Astrocyte (in vitro differentiated cells and primary cell): ENCODE results near the gene GAPVD1. TPM values are rescaled to one million over a fixed set of nuclear protein-coding genes. Genes with fewer than 3 reads are reported as not detected.
"Not testable (repeated sequence)": the region's sequence is repeated elsewhere in the genome, so short reads cannot be mapped to it uniquely, and the experiment has no call there.

Experiments used
- DNase-seq: peaks from one replicate; pipeline ENCODE4 v3.0.0-alpha.2; 2010; ENCODE audit warnings: low read depth
- FAIRE-seq: peaks from 2 replicates; lab custom pipeline; 2011; peaks lifted over from hg19 to GRCh38; lab: Jason Lieb, UNC
- H2AFZ ChIP-seq: 2 replicates; pipeline ENCODE4 v1.6.0; 2012; ENCODE audit warnings: low read depth, low read length, inconsistent platforms
- H3K27ac ChIP-seq: 2 replicates; pipeline ENCODE4 v1.5.1; 2011; ENCODE audit warnings: low read depth, low read length, inconsistent platforms
- H3K27me3 ChIP-seq: 2 replicates; pipeline ENCODE4 v1.6.0; 2011; ENCODE audit warnings: low read length, inconsistent platforms; ENCODE audit not compliant: insufficient read depth
- H3K36me3 ChIP-seq: 2 replicates; pipeline ENCODE4 v1.5.1; 2011; ENCODE audit warnings: low read length, inconsistent platforms; ENCODE audit not compliant: insufficient read depth
- H3K4me1 ChIP-seq: 2 replicates; pipeline ENCODE4 v1.5.1; 2011; ENCODE audit warnings: low read length, inconsistent platforms; ENCODE audit not compliant: insufficient read depth
- H3K4me2 ChIP-seq: 2 replicates; pipeline ENCODE4 v1.6.0; 2012; ENCODE audit warnings: low read length, inconsistent platforms
- H3K4me3 ChIP-seq: 2 replicates; pipeline ENCODE4 v1.5.1; 2011; ENCODE audit warnings: low read depth, mild to moderate bottlenecking, low read length, inconsistent platforms; ENCODE audit not compliant: insufficient read depth
- H3K79me2 ChIP-seq: 2 replicates; pipeline ENCODE4 v1.6.0; 2012; ENCODE audit warnings: mild to moderate bottlenecking, low read length, inconsistent platforms; ENCODE audit not compliant: insufficient read depth
- H3K9ac ChIP-seq: 2 replicates; pipeline ENCODE4 v1.6.0; 2012; ENCODE audit warnings: mild to moderate bottlenecking, low read length, inconsistent platforms
- H3K9me3 ChIP-seq: 2 replicates; pipeline ENCODE4 v1.5.1; 2012; ENCODE audit warnings: low read depth, mild to moderate bottlenecking, low read length, inconsistent platforms; ENCODE audit not compliant: insufficient read depth
- H4K20me1 ChIP-seq: 2 replicates; pipeline ENCODE4 v1.6.0; 2012; ENCODE audit warnings: low read length, inconsistent platforms; ENCODE audit not compliant: insufficient read depth
- H3K27ac Mint-ChIP-seq: one replicate; pipeline ENCODE4 v1.8.0; 2021; ENCODE audit warnings: mild to moderate bottlenecking, mixed read lengths; ENCODE audit not compliant: unreplicated experiment
- H3K27me3 Mint-ChIP-seq: one replicate; pipeline ENCODE4 v1.8.0; 2021; ENCODE audit warnings: low read depth, mixed read lengths; ENCODE audit not compliant: unreplicated experiment
- H3K36me3 Mint-ChIP-seq: one replicate; pipeline ENCODE4 v1.8.0; 2021; ENCODE audit warnings: low read depth, mixed read lengths; ENCODE audit not compliant: unreplicated experiment
- H3K4me1 Mint-ChIP-seq: one replicate; pipeline ENCODE4 v1.8.0; 2021; ENCODE audit warnings: low read depth, mixed read lengths; ENCODE audit not compliant: unreplicated experiment
- H3K4me3 Mint-ChIP-seq: one replicate; pipeline ENCODE4 v1.8.0; 2021; ENCODE audit warnings: mild to moderate bottlenecking, moderate library complexity, mixed read lengths; ENCODE audit not compliant: unreplicated experiment
- H3K9me3 Mint-ChIP-seq: one replicate; pipeline ENCODE4 v1.8.0; 2021; ENCODE audit warnings: mild to moderate bottlenecking, mixed read lengths; ENCODE audit not compliant: unreplicated experiment
- EZH2 ChIP-seq: IDR thresholded peaks from 2 replicates; pipeline ENCODE4 v1.6.1; 2012; ENCODE audit warnings: mild to moderate bottlenecking, low read length, inconsistent platforms; ENCODE audit not compliant: insufficient read depth
- total RNA-seq: library from RNA; stranded (reverse); gene quantifications from 2 replicates; pipeline ENCODE4 v1.2.1, GENCODE V29; 2021
- TF ChIP-seq, protein P1 (sequence below): IDR thresholded peaks from 2 replicates; pipeline ENCODE4 v1.5.1; 2011; ENCODE audit warnings: low read depth, mild to moderate bottlenecking, inconsistent platforms, low read length, moderate library complexity; ENCODE audit not compliant: insufficient read depth

Gene GAPVD1
- total RNA-seq, 1 donor from 2014 or later: 54.4 TPM

DNA sequence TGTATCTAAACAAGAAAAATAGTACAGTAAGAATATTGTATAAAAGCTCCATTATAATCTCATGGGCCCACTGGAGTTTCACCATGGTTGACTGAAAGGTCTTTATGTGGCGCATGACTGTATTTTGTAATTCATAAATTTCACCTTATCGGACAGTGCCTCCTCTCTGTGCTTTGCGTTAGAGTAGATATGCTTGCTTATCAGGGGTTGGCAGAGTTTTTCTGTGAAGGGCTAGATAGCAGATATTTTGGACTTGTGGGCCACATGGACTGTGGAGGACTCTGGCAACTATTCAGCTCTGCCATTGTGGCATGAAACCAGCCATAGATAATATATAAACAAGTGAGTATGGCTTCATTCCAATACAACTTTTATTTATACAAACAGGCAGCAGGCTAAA lies 23.2 kb downstream of the GAPVD1 start:
- H3K4me1 Mint-ChIP-seq: no peaks in the 10 kb centered on the region
- no peak overlapping the region for H3K9ac ChIP-seq
- H3K4me2 ChIP-seq: no peak overlapping the region
- H3K36me3 ChIP-seq: no peaks in the 10 kb centered on the region
- TF ChIP-seq EZH2: no peak
- TF ChIP-seq, protein P1, sequence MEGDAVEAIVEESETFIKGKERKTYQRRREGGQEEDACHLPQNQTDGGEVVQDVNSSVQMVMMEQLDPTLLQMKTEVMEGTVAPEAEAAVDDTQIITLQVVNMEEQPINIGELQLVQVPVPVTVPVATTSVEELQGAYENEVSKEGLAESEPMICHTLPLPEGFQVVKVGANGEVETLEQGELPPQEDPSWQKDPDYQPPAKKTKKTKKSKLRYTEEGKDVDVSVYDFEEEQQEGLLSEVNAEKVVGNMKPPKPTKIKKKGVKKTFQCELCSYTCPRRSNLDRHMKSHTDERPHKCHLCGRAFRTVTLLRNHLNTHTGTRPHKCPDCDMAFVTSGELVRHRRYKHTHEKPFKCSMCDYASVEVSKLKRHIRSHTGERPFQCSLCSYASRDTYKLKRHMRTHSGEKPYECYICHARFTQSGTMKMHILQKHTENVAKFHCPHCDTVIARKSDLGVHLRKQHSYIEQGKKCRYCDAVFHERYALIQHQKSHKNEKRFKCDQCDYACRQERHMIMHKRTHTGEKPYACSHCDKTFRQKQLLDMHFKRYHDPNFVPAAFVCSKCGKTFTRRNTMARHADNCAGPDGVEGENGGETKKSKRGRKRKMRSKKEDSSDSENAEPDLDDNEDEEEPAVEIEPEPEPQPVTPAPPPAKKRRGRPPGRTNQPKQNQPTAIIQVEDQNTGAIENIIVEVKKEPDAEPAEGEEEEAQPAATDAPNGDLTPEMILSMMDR: no peak
- H3K4me3 ChIP-seq: no peak overlapping the region
- H3K27ac Mint-ChIP-seq: no peak overlapping the region
- H3K27ac ChIP-seq: no peak overlapping the region
- no peaks in the 10 kb centered on the region for H3K27me3 ChIP-seq
- no peaks in the 10 kb centered on the region for H3K9me3 Mint-ChIP-seq
- no peak for DNase-seq
- H4K20me1 ChIP-seq: peaks cover 62% of the 10 kb centered on the region
- FAIRE-seq: no peak
- no peak overlapping the region for H3K4me3 Mint-ChIP-seq
- H3K9me3 ChIP-seq: no peaks in the 10 kb centered on the region
- no peak overlapping the region for H2AFZ ChIP-seq
- no peaks in the 10 kb centered on the region for H3K27me3 Mint-ChIP-seq
- H3K36me3 Mint-ChIP-seq: no peaks in the 10 kb centered on the region
- no peaks in the 10 kb centered on the region for H3K4me1 ChIP-seq
- H3K79me2 ChIP-seq: peaks cover 90% of the 10 kb centered on the region

DNA sequence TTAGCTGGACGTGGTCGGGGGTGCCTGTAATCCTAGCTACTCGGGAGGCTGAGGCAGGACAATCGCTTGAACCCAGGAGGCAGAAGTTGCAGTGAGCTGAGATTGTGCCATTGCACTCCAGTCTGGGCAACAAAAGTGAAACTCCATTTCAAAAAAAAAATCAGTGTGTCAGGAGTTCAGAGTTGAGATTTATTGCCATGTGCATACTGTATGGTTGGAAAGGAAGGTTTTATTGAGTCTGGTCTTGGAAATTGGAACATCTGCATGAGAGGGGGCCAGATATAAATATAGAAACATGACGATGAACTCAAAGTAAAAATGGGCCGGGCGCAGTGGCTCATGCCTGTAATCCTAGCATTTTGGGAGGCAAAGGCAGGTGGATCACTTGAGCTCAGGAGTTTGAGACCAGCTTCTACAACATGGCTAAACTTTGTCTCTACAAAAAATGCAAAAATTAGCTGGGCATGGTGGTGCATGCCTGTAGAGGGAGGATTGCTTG lies 25.4 kb downstream of the GAPVD1 start:
- not testable (repeated sequence) for H3K4me3 Mint-ChIP-seq, FAIRE-seq, DNase-seq, H3K36me3 Mint-ChIP-seq, H3K9me3 ChIP-seq, H2AFZ ChIP-seq, H3K27me3 ChIP-seq, H3K9me3 Mint-ChIP-seq, H3K36me3 ChIP-seq, H3K9ac ChIP-seq, H3K4me1 Mint-ChIP-seq, H3K27me3 Mint-ChIP-seq, H3K4me3 ChIP-seq, H3K4me2 ChIP-seq, H3K27ac ChIP-seq, H3K27ac Mint-ChIP-seq, H3K4me1 ChIP-seq
- Histone ChIP-seq H3K79me2 (peaks cover 92% of the 10 kb centered on the region), H4K20me1 (peaks cover 80% of the 10 kb centered on the region)

DNA sequence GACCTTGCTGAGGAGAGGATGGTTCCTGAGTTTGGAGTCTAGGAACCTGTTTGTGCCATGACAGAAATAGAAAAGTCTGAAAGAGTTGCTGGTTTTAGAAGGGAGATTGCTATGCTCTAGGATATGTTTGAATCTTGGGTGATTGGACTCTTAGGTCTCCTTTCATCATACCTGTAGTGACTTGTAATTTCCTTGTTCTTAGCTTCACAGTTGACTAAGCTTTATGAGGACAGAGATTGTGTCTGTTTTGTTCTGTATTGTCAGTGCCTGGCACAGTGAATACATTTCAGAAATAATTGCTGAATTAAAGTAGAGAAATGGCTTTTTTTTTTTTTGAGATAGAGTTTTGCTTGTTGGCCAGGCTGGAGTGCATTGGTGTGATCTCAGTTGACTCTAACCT lies 31.5 kb downstream of the GAPVD1 start:
- H3K4me1 Mint-ChIP-seq: no peaks in the 10 kb centered on the region
- Histone ChIP-seq H3K4me2 (no peak overlapping the region), H3K4me1 (no peaks in the 10 kb centered on the region), H4K20me1 (peaks cover 88% of the 10 kb centered on the region), H3K9ac (no peak overlapping the region), H3K9me3 (no peaks in the 10 kb centered on the region), H3K79me2 (peaks cover 76% of the 10 kb centered on the region), H3K36me3 (peaks cover 2% of the 10 kb centered on the region), H3K27ac (no peak overlapping the region), H3K27me3 (no peaks in the 10 kb centered on the region), H2AFZ (no peak overlapping the region), H3K4me3 (no peak overlapping the region)
- no peaks in the 10 kb centered on the region for H3K9me3 Mint-ChIP-seq
- peaks cover 5% of the 10 kb centered on the region for H3K36me3 Mint-ChIP-seq
- no peak overlapping the region for H3K4me3 Mint-ChIP-seq
- H3K27me3 Mint-ChIP-seq: no peaks in the 10 kb centered on the region
- TF ChIP-seq EZH2: no peak
- TF ChIP-seq, protein P1: no peak
- H3K27ac Mint-ChIP-seq: no peak overlapping the region
- no peak for FAIRE-seq
- no peak for DNase-seq
